ENCODE results near the gene SGSM2. TPM values are rescaled to one million over a fixed set of nuclear protein-coding genes. Genes with fewer than 3 reads are reported as not detected.

Gene SGSM2
- total RNA-seq, 4 donors from 2014 or later, result 42.6 to 97.1 (median 56.5) TPM

DNA sequence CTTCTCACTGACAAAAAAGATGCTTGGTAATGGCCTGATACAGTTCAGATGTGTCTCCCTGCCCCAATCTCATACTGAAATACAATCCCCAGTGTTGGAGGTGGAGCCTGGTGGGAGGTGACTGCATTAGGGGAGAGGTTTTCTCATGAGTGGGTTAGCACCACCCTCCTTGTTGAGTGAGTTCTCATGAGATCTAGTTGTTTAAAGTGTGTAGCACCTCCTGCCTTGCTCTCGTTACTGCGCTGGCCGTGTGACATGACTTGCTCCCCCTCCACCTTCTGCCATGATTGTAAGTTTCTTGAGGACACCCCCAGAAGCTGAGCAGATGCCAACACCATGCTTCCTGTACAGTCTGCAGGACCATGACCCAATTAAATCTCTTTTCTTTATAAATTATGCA, 6.0 kb upstream of the SGSM2 start:
- 83 to 91% methylated on average over 3 of the region's 3 CpGs for WGBS, 2 donors
- TF ChIP-seq, protein P1, sequence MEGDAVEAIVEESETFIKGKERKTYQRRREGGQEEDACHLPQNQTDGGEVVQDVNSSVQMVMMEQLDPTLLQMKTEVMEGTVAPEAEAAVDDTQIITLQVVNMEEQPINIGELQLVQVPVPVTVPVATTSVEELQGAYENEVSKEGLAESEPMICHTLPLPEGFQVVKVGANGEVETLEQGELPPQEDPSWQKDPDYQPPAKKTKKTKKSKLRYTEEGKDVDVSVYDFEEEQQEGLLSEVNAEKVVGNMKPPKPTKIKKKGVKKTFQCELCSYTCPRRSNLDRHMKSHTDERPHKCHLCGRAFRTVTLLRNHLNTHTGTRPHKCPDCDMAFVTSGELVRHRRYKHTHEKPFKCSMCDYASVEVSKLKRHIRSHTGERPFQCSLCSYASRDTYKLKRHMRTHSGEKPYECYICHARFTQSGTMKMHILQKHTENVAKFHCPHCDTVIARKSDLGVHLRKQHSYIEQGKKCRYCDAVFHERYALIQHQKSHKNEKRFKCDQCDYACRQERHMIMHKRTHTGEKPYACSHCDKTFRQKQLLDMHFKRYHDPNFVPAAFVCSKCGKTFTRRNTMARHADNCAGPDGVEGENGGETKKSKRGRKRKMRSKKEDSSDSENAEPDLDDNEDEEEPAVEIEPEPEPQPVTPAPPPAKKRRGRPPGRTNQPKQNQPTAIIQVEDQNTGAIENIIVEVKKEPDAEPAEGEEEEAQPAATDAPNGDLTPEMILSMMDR (IDR thresholded peaks at IDR 0.05), result no peak
- TF ChIP-seq POLR2A (IDR thresholded peaks at IDR 0.05), result no peak
- no peak for DNase-seq (ENCODE audit: low spot score in 2 of 2)
- no peak overlapping the region for H3K4me3 ChIP-seq (ENCODE audit: low read depth, poor library complexity, severe bottlenecking)
- intact Hi-C loops (cut with DNase I; ENCODE audit: low total_unique reads), result no loop called here

DNA sequence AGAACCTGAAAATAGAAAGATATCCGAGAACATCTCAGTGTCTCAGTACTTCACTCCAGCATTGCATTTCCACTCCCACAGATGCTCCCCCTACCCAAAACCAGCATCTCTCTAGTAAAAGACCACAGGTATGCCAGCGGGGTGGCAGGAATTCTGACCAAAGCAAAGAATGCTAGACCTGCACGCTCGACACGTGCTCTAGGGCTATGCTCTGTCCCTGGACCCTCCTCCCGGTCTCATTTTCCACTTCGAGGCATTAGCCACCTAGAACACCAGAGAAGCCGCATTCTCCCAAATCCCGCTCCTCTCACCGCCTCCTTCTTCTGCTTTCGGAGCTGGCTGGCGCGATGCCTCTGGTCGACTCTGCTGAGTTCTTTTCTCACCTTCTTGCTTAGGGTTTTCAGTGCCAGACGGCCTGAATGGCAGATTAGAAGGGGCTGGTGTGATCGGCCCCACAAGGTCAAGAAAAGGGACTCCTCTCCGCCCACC, 1.5 kb upstream of the SGSM2 start:
- intact Hi-C loops (cut with DNase I; ENCODE audit: low total_unique reads), result no loop called here
- WGBS, 2 donors, result 2% methylated on average over 17 of the region's 17 CpGs

DNA sequence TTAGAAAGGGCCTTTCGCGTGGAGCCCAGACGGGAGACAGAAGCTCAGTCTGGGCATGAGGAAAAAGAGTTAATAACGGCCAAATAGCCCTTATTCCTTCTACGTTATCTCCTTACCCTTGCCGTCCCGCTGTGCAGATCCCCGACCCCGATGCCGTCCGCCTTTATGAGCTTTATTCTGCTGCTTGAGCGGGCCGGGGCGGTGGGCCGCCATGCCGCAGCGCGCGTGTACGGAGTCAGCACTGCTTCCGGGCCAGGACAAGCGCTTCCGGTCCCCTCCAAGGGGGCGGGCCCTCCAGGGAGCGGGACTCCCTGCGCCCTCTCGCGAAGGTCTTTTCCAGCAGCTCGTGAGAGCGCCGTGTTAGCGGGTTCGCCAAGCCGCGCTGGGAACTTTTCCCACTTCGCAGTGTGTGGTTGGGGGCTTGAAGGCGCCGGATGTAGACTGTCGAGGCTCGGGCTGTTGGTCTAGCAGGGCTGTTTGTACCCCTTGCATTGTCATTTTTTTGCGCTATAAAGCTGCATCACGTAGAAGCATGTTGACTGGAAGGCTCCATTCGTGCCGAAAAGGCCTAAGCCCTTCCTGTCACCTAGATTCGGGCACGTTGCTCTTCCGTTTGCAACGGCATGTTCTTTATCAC, 968 bp upstream of the SGSM2 start, which contains the start of gene TSR1:
TSS of gene TSR1 (minus strand) at position 243 of the 637 bp plus-strand sequence. CDS start at position 213, 30 bp downstream.
- WGBS, 2 donors, result 0% methylated on average over 34 to 48 of the region's 48 CpGs
- peak; percentile 87 to 97 for DNase-seq (ENCODE audit: low spot score in 2 of 2)
- TF ChIP-seq, protein P1 (IDR thresholded peaks at IDR 0.05), result no peak
- peak in 1 of 2 donors; percentile 34 for TF ChIP-seq POLR2A (IDR thresholded peaks at IDR 0.05)
- H3K4me3 ChIP-seq (ENCODE audit: low read depth, poor library complexity, severe bottlenecking), result peak within 1 kb of the TSS; percentile 72
- intact Hi-C loops (cut with DNase I; ENCODE audit: low total_unique reads), result no loop called here

More for the DNA sequence above, 1.5 kb upstream of the SGSM2 start:
- DNase-seq (ENCODE audit: low spot score in 2 of 2), result no peak
- H3K4me3 ChIP-seq (ENCODE audit: low read depth, poor library complexity, severe bottlenecking), result peak overlapping the region; percentile 72
- TF ChIP-seq, protein P1 (IDR thresholded peaks at IDR 0.05), result no peak
- TF ChIP-seq POLR2A (IDR thresholded peaks at IDR 0.05), result no peak

DNA sequence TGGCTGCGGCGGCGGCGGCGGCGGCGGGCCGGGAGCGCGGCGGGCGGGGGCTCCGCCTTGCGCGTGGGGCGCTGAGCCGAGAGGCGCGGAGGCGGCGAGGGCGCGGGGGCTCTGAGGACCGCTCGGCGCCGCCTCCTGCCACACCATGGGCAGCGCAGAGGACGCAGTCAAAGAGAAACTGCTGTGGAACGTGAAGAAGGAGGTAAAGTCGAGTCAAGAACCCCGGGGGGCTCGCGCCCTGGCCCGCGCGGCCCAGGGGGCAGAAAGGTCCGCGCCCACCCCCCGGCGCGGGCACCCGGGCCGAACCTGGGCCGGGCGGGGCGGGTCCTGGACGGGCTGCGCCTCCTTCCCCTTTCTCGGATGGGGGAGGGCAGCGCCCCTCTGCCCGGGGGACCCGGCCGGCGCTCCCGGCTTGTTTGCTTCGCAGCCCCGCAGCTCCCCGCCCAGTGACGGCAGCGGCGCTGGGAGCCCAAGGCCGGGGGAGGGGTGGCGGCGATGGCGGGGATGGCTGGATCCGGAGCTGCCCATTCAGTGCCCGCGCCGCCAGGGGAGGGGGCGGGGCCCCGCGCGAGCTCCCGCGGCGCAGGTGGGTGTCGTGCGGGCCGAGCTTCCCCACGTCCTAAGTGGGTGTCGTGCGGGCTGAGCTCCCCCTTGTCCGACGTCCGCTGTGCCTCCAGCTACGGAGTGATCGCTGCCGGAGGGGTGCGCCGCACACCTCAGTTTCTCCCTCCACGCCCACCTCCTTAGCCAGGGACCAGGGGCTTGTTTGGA, 428 bp downstream of the SGSM2 start:
- WGBS, 2 donors, result 0 to 1% methylated on average over 57 to 60 of the region's 92 CpGs
- peak overlapping the region; percentile 71 for H3K4me3 ChIP-seq (ENCODE audit: low read depth, poor library complexity, severe bottlenecking)
- intact Hi-C loops (cut with DNase I; ENCODE audit: low total_unique reads), result no loop called here
- no peak for DNase-seq (ENCODE audit: low spot score in 2 of 2)
- TF ChIP-seq POLR2A (IDR thresholded peaks at IDR 0.05), result no peak
- TF ChIP-seq, protein P1 (IDR thresholded peaks at IDR 0.05), result no peak

DNA sequence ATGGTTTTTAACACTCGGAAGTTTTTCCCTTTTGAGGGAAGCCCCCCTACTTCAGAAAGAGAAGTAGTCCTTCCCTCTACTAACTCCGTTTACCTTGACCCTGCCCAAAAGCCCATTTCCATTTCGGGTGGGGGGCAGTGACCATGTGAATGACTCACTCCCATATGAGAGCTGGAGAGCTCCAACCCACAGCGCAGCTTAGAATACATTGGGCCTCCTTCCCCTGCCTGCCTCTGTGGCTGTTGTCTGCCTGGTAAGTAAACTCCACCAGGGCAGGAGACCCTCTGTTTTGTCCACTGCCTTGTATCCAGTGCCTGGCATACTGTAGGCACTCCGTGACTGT, 985 bp downstream of the SGSM2 start:
- intact Hi-C loops (cut with DNase I; ENCODE audit: low total_unique reads), result no loop called here
- TF ChIP-seq, protein P1 (IDR thresholded peaks at IDR 0.05), result no peak
- 8 to 29% methylated on average over 5 of the region's 5 CpGs for WGBS, 2 donors
- no peak for DNase-seq (ENCODE audit: low spot score in 2 of 2)
- peak overlapping the region; percentile 71 for H3K4me3 ChIP-seq (ENCODE audit: low read depth, poor library complexity, severe bottlenecking)

Data from lower leg skin (tissue), 4 donors.